ENCODE data around the gene GLI3. TPM values are rescaled to one million over a fixed set of nuclear protein-coding genes. Genes with fewer than 3 reads are reported as not detected.

Gene GLI3
- total and polyA plus RNA-seq, 2 of the 4 experiments (the other 2 are of a cell fraction) = 1.3 to 3.9 TPM

- Histone ChIP-seq H4K8ac (ENCODE audit: low read depth in 2 of 2, low read length in 2 of 2) (no peak overlapping the region), H3K79me1 (ENCODE audit: low read depth in 1 of 2, low read length in 2 of 2) (peaks cover 0 to 13% of the 10 kb centered on the region in 2 experiments; a peak in 2 of 4 replicates), H3K4ac (ENCODE audit: low read depth, low read length) (no peak overlapping the region), H2AFZ (replicated peaks; ENCODE audit: low read length, poor library complexity) (no peak overlapping the region), H3K23ac (ENCODE audit: low read depth, low read length) (no peak overlapping the region), H3K9me3 (ENCODE audit: control insufficient read depth, insufficient read depth, low read length) (no peaks in the 10 kb centered on the region), H3K9me1 (ENCODE audit: insufficient read depth, low read length) (peaks cover 8% of the 10 kb centered on the region; the same call in 1 of the 2 replicates), H3K4me1 (ENCODE audit: control insufficient read depth, insufficient read depth, low read length) (peaks cover 14% of the 10 kb centered on the region; the same call in 1 of the 2 replicates), H3K9ac (ENCODE audit: low read depth, low read length) (no peak overlapping the region), H2BK20ac (ENCODE audit: low read depth, low read length) (no peak overlapping the region), H2BK5ac (ENCODE audit: low read depth, low read length, poor library complexity, severe bottlenecking) (no peak overlapping the region), H4K5ac (ENCODE audit: low read depth, low read length) (no peak overlapping the region), H3K56ac (ENCODE audit: extremely low read depth, insufficient read depth, low read length) (no peak overlapping the region), H2BK120ac (ENCODE audit: low read depth, low read length) (no peak overlapping the region), H4K91ac (ENCODE audit: insufficient read depth, low read depth, low read length) (no peak overlapping the region), H3K4me2 (ENCODE audit: low read depth, low read length) (no peak overlapping the region), H2BK15ac (ENCODE audit: low read depth, low read length) (no peak overlapping the region), H3K4me3 (ENCODE audit: insufficient read depth, low read depth, low read length) (no peak overlapping the region), H3K27me3 (ENCODE audit: control insufficient read depth, insufficient read depth, low read length) (no peaks in the 10 kb centered on the region), H3K18ac (ENCODE audit: low read depth, low read length) (no peak overlapping the region), H2AK9ac (replicated peaks; ENCODE audit: low read depth, low read length, poor library complexity) (no peak overlapping the region), H2AK5ac (ENCODE audit: low read depth, low read length) (no peak overlapping the region), H3K27ac (ENCODE audit: insufficient read depth, low read length) (no peak overlapping the region), H3K36me3 (ENCODE audit: control insufficient read depth, insufficient read depth, low read length) (peaks cover 11% of the 10 kb centered on the region; the same call in 1 of the 2 replicates), H3K14ac (replicated peaks; ENCODE audit: low read depth, low read length) (no peak overlapping the region), H4K20me1 (ENCODE audit: insufficient read depth, low read length) (no peaks in the 10 kb centered on the region)
- no TSS peak for BruUV-seq (replicated peaks)
- ChIA-PET POLR2A (ENCODE audit: unreplicated experiment) (no interaction called here), CTCF (interaction anchor here (0.6 to 0.7 kb wide), 2 partner anchors 201 to 381 kb away, joined by 4 to 6 read pairs; no protein-coding TSS in a partner anchor)
- dilution Hi-C loops (cut with HindIII; ENCODE audit: low sequenced_read_pairs, unreplicated experiment) = no loop called here
- ATAC-seq (ENCODE audit: low read depth) (no peak), DNase-seq (peak; percentile 44)
- intact Hi-C loops (cut with micrococcal nuclease) = no loop called here
- TF ChIP-seq RFX5 (IDR thresholded peaks at IDR 0.05; ENCODE audit: low read depth, low read length) (no peak), USF2 (IDR thresholded peaks at IDR 0.05; ENCODE audit: low read depth, low read length) (no peak)
- WGBS, 2 experiments (ENCODE audit: extremely low coverage in 2 of 2, insufficient read length in 1 of 2) = no CpG with 5 or more reads among the region's 2 CpGs
- in situ Hi-C loops (cut with MboI; ENCODE audit: low sequenced_read_pairs) = no loop called here
Measured at GRCh38 chr7:42103456-42103855, 133.6 kb downstream of the GLI3 start.

Data from IMR-90 (cell line).